Measurements from ENCODE around the gene TRAIP. TPM values are rescaled to one million over a fixed set of nuclear protein-coding genes. Genes with fewer than 3 reads are reported as not detected.

Gene TRAIP
- total RNA-seq, 4 donors from 2014 or later: 0.81 to 1.8 (median 1.6) TPM

GRCh38 chr3:49865198-49865784 is 8.9 kb upstream of the TRAIP start:
- 33 to 55% methylated on average over 1 to 3 of the region's 7 CpGs for WGBS, 2 donors (ENCODE audit: low coverage in 1 of 2)
- H3K9me3 ChIP-seq: no peaks in the 10 kb centered on the region
- no peaks in the 10 kb centered on the region for H3K36me3 ChIP-seq
- no peak overlapping the region for H3K4me3 ChIP-seq
- TF ChIP-seq POLR2A (IDR thresholded peaks at IDR 0.05) (no peak), EP300 (IDR thresholded peaks at IDR 0.05) (no peak), POLR2AphosphoS5 (IDR thresholded peaks at IDR 0.05) (no peak), CTCF (IDR thresholded peaks at IDR 0.05) (no peak)
- ATAC-seq: no peak
- peaks cover 0 to 16% (median 9%) of the 10 kb centered on the region in 3 donors for H3K4me1 ChIP-seq
- no peak overlapping the region for H3K27ac ChIP-seq
- H3K27me3 ChIP-seq: peaks cover 75% of the 10 kb centered on the region

- no peak overlapping the region for H3K4me3 ChIP-seq
- peaks cover 0 to 8% (median 6%) of the 10 kb centered on the region in 3 donors for H3K4me1 ChIP-seq
- no peak overlapping the region for H3K27ac ChIP-seq
- H3K9me3 ChIP-seq: no peaks in the 10 kb centered on the region
- no peaks in the 10 kb centered on the region for H3K36me3 ChIP-seq
- no peak for TF ChIP-seq CTCF (IDR thresholded peaks at IDR 0.05)
- no peak for TF ChIP-seq POLR2A (IDR thresholded peaks at IDR 0.05)
- no peak for TF ChIP-seq POLR2AphosphoS5 (IDR thresholded peaks at IDR 0.05)
- TF ChIP-seq EP300 (IDR thresholded peaks at IDR 0.05): no peak
- WGBS, 2 donors (ENCODE audit: low coverage in 1 of 2): no CpG with 5 or more reads among the region's 5 CpGs
- H3K27me3 ChIP-seq: peaks cover 67% of the 10 kb centered on the region
- ATAC-seq: no peak
Observed at GRCh38 chr3:49864505-49864904, 8.1 kb upstream of the TRAIP start.

DNA sequence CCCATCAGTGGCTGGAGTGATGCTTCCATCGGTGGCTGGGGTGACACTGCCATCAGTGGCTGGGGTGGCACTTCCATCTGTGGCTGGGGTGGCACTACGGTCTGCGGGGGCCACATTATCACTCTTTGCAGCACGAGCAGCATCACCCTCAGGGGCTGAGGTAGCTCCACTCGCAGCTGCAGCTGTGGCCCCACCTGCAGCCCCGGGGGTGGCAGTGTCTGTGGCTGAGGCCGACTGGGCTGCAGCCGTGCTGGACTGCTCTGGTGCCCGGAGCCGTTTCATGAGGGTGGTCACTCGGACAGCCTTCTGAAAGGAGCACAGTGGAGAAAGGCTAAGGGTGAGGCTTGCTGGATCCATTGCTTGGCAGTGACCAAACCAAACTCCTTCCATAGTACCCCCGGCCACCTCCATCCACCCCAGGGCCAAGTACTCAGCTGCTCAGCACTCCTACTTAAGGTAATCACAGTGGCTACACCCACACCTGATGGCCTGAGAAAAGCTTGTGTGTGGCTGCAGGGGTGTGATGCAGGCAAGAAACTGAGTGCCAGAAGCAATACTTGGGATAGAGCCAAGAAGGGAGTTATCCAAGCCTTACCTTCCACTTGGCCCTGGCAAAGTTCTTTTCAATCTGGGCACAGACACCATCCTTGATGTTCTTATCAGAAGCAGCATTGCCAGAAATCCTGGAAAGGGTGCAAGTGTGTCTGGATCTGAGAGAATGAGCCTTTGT is 3.4 kb upstream of the TRAIP start:
- ATAC-seq: no peak
- Histone ChIP-seq H3K36me3 (no peaks in the 10 kb centered on the region), H3K27me3 (peaks cover 29% of the 10 kb centered on the region), H3K4me1 (peaks cover 0 to 16% (median 3%) of the 10 kb centered on the region in 3 donors), H3K27ac (no peak overlapping the region), H3K4me3 (no peak overlapping the region), H3K9me3 (no peaks in the 10 kb centered on the region)
- no peak for TF ChIP-seq EP300 (IDR thresholded peaks at IDR 0.05)
- TF ChIP-seq POLR2AphosphoS5 (IDR thresholded peaks at IDR 0.05): no peak
- TF ChIP-seq CTCF (IDR thresholded peaks at IDR 0.05): no peak
- TF ChIP-seq POLR2A (IDR thresholded peaks at IDR 0.05): no peak
- WGBS, 2 donors (ENCODE audit: low coverage in 1 of 2): 71% methylated on average over 1 of the region's 12 CpGs; no CpG with 5 or more reads in 1 of the 2 donors

DNA sequence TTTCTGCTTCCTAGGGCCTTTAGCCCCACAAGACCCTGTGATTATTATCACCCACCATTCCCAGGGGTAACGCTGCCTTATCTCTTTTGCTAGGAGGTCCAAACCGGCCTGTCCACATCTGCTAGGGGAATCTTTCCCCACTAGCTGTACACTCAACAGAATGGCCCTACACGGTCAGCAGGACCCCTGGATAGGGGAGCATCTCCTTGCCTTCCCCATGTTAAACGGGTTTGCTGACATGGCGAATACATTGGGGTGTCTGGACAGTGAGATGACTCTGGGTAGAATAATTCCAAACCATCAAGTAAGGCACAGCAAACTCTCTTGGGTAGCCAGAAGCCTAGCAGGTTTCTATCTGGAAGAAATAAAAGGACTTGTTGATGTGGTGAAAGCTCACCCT is 702 bp downstream of the TRAIP start:
- Histone ChIP-seq H3K27me3 (no peaks in the 10 kb centered on the region), H3K27ac (no peak overlapping the region), H3K9me3 (no peaks in the 10 kb centered on the region), H3K4me1 (peaks cover 0 to 16% (median 3%) of the 10 kb centered on the region in 3 donors), H3K4me3 (peak overlapping the region in 1 of 2 donors; percentile 62), H3K36me3 (no peaks in the 10 kb centered on the region)
- TF ChIP-seq CTCF (IDR thresholded peaks at IDR 0.05) (no peak), POLR2A (IDR thresholded peaks at IDR 0.05) (no peak), EP300 (IDR thresholded peaks at IDR 0.05) (no peak)
- 39 to 46% methylated on average over 3 to 5 of the region's 5 CpGs for WGBS, 2 donors (ENCODE audit: low coverage in 1 of 2)
- ATAC-seq: no peak

DNA sequence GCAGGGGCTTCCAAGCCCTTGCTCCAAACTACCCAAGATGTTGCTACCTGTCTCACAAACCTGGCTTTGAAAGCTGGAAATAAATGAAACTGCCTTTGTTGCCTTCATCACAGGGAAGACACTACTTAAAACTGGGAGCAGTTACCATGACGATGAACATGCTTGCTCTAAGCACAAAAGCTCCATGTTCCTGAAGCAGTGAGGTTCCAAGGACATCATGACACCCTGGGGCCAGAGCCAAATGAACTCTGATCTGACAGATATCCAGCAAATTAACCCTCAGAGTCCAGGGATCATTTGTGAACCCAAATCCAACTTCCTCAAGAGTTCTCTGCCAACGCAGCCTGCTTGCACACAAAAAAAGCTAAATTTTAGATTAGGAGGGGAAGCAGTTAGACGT is 10.7 kb downstream of the TRAIP start:
- no peak for ATAC-seq
- H3K9me3 ChIP-seq: no peaks in the 10 kb centered on the region

More for the DNA sequence above, 10.7 kb downstream of the TRAIP start:
- Histone ChIP-seq H3K27ac (no peak overlapping the region), H3K27me3 (no peaks in the 10 kb centered on the region), H3K4me3 (no peak overlapping the region), H3K36me3 (peaks cover 0 to 24% of the 10 kb centered on the region in 2 donors), H3K4me1 (peaks cover 0 to 9% (median 0%) of the 10 kb centered on the region in 3 donors)
- 72 to 96% methylated on average over 3 of the region's 3 CpGs for WGBS, 2 donors (ENCODE audit: low coverage in 1 of 2)
- TF ChIP-seq EP300 (IDR thresholded peaks at IDR 0.05) (no peak), POLR2A (IDR thresholded peaks at IDR 0.05) (no peak), POLR2AphosphoS5 (IDR thresholded peaks at IDR 0.05) (no peak), CTCF (IDR thresholded peaks at IDR 0.05) (no peak)

Measured in gastroesophageal sphincter (tissue), 4 donors.